Mucosa of stomach (tissue), 1 donor: ENCODE results near the gene PTHLH.

ENCODE experiments used
- H3K27me3 ChIP-seq: one replicate; pipeline ENCODE4 v1.7.0; 2013; ENCODE audit warnings: mild to moderate bottlenecking, low read length; ENCODE audit not compliant: control insufficient read depth, insufficient read depth
- H3K36me3 ChIP-seq: one replicate; pipeline ENCODE4 v1.7.0; 2013; ENCODE audit warnings: low read length; ENCODE audit not compliant: control insufficient read depth, insufficient read depth
- H3K4me1 ChIP-seq: one replicate; pipeline ENCODE4 v1.7.0; 2013; ENCODE audit warnings: mild to moderate bottlenecking, low read length; ENCODE audit not compliant: control insufficient read depth, insufficient read depth
- H3K4me3 ChIP-seq: one replicate; pipeline ENCODE4 v1.7.0; 2013; ENCODE audit warnings: low read length
- H3K9ac ChIP-seq: one replicate; pipeline ENCODE4 v1.7.0; 2013; ENCODE audit warnings: mild to moderate bottlenecking, low read length, moderate library complexity
- H3K9me3 ChIP-seq: one replicate; pipeline ENCODE4 v1.7.0; 2013; ENCODE audit warnings: mild to moderate bottlenecking, low read length, moderate library complexity; ENCODE audit not compliant: control insufficient read depth
- donor health status: Pancreatic carcinoma.

Gene PTHLH

GRCh38 chr12:27971606-27972005 lies 927 bp downstream of the PTHLH start:
- Histone ChIP-seq H3K4me3 (no peak overlapping the region), H3K4me1 (peaks cover 24% of the 10 kb centered on the region), H3K9me3 (no peaks in the 10 kb centered on the region), H3K9ac (peak overlapping the region; percentile 11), H3K36me3 (no peaks in the 10 kb centered on the region), H3K27me3 (peaks cover 84% of the 10 kb centered on the region)

DNA sequence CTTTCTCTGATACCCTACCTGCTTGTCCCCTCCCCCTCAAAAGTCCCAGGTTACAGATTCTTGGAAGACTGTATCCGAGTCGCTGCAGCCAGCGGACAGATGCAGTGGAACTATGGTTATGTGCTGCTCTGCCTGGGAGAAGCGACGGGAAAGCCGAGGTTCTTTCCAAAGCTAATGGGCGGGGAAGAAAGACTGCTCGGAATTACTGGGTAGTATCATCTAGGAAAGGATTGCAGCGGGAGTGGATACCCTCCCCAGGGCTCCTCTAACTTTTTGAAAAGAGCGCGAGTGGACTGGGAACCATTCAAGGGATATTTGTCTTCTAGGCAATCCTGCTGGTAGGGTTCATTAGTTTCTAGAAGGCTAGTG lies 1.4 kb downstream of the PTHLH start:
- Histone ChIP-seq H3K27me3 (peaks cover 81% of the 10 kb centered on the region), H3K9ac (peak overlapping the region; percentile 29), H3K36me3 (no peaks in the 10 kb centered on the region), H3K4me3 (no peak overlapping the region), H3K4me1 (peaks cover 24% of the 10 kb centered on the region), H3K9me3 (no peaks in the 10 kb centered on the region)

- no peaks in the 10 kb centered on the region for H3K9me3 ChIP-seq
- H3K4me1 ChIP-seq = peaks cover 23% of the 10 kb centered on the region
- peaks cover 76% of the 10 kb centered on the region for H3K27me3 ChIP-seq
- no peak overlapping the region for H3K4me3 ChIP-seq
- H3K36me3 ChIP-seq = no peaks in the 10 kb centered on the region
- H3K9ac ChIP-seq = peak overlapping the region; percentile 29
These were observed 2.0 kb downstream of the PTHLH start for GRCh38 chr12:27970401-27971120.

DNA sequence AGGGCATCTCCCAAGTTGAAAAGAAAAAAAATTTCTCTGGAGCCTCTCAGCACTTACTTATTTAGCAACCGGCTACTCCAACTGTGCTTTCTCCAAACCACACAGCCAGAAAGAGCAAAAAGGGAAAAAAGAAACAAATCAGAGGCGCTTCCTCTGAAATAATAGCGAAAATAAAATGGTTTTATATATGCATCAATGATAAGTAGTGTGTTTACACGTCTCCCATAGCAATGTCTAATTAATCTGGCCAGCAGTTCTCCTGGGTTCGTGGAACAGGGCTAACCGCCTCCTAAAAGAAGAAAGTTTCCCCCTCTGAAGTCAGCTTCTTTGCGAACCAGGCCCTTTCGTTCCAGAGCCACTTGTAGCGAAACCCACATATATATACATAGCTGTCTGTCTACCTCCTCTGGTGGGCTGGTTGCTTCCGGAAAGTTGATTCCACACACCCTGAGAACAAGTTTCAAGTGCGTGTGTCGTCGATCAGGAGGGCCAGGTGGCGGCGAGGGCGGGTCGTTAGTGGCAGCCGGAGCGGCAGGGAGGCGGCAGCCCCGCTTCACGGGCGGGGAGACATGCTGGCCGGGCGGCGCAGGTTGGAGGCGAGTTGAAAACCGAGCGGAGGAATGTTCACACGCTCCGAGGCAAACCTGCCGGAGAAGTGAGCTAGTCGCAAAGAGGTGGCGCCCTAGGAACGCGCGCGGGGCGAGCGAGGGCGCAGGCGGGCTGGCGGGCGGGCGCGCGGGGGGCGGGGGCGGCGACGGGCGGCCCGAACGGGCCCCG lies 2.7 kb downstream of the PTHLH start:
- H3K36me3 ChIP-seq = no peaks in the 10 kb centered on the region
- H3K9ac ChIP-seq = peak overlapping the region; percentile 52
- peak overlapping the region; percentile 31 for H3K4me3 ChIP-seq
- peaks cover 72% of the 10 kb centered on the region for H3K27me3 ChIP-seq
- peaks cover 18% of the 10 kb centered on the region for H3K4me1 ChIP-seq
- no peaks in the 10 kb centered on the region for H3K9me3 ChIP-seq

DNA sequence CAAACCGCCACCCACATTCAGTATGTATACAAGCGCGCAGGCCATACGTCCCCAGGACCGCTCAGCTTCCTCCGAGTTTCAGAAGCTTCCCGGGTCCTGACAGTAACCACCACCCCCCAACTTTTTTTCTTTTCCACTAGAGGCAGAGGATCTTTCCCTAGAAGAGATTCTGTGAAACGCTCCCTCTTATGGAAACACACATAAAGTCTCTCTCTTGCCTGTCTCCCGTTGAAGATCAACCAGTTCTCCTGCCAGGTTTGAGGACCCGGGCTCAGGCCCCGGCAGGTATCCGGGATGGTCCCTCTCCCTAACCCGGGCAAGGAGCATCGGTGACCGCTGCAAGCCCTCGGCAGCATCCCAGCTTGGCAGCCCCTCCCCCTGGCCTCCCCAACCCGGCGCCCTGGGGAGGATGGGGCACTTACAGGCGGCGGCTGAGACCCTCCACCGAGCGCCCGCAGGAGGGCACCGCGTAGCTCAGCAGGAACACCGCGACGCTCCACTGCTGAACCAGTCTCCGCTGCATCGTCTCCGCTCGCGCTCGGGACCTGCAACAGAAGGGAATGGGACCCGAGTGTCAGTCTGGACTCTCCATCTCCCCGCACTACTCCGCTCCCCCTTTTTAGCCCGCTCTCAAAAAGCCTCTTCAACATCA lies 3.4 kb downstream of the PTHLH start:
- Histone ChIP-seq H3K4me1 (peaks cover 15% of the 10 kb centered on the region), H3K36me3 (no peaks in the 10 kb centered on the region), H3K27me3 (peaks cover 65% of the 10 kb centered on the region), H3K4me3 (no peak overlapping the region), H3K9me3 (no peaks in the 10 kb centered on the region), H3K9ac (peak overlapping the region; percentile 9)

- Histone ChIP-seq H3K4me1 (peaks cover 15% of the 10 kb centered on the region), H3K9me3 (no peaks in the 10 kb centered on the region), H3K27me3 (peaks cover 60% of the 10 kb centered on the region), H3K4me3 (no peak overlapping the region), H3K36me3 (no peaks in the 10 kb centered on the region), H3K9ac (no peak overlapping the region)
These were observed 4.9 kb downstream of the PTHLH start for GRCh38 chr12:27967551-27968054.

DNA sequence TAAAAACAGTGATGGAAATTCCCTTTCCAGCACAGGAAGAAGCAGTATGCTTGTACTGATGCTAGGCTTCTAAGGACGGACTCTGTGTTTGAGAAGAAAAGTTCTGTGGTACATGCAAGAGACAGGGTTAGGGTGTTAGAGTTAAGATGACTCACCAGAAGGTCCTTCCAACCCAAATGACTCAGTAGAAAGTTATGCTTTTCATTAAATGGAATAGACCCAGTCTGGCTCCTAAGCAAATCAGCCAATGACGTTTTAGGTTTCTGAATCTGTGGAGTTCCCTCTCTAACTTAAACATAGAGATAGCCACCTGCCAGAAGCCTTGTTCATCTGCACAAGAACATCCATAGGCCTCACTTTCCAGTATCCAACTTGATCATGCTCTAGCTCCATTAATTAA lies 5.7 kb downstream of the PTHLH start:
- Histone ChIP-seq H3K36me3 (no peaks in the 10 kb centered on the region), H3K9me3 (no peaks in the 10 kb centered on the region), H3K4me1 (peaks cover 15% of the 10 kb centered on the region), H3K9ac (no peak overlapping the region), H3K27me3 (peaks cover 60% of the 10 kb centered on the region), H3K4me3 (no peak overlapping the region)

DNA sequence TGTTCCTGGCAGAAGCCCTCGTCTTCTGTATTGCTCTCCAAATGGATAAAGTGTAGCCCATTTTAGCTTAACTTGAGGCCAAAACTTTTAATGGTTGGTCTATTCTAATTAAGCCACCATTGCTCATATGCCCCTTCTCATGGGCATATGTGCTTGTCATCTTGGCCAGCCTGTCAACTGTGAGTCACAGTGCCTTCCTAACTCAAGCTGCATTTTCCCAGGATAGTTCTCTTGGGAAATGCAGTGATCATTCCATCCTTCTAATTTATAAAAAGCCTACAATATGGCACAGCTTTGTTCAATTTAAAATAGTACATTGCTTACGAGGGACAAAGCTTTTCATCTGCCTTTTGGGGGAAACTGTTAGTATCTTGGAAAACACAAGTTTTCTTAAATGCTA lies 6.6 kb downstream of the PTHLH start:
- Histone ChIP-seq H3K27me3 (peaks cover 51% of the 10 kb centered on the region), H3K4me1 (peaks cover 14% of the 10 kb centered on the region), H3K36me3 (no peaks in the 10 kb centered on the region)

GRCh38 chr12:27965411-27965810 lies 7.1 kb downstream of the PTHLH start:
- no peaks in the 10 kb centered on the region for H3K36me3 ChIP-seq
- H3K4me1 ChIP-seq = peaks cover 8% of the 10 kb centered on the region
- no peaks in the 10 kb centered on the region for H3K9me3 ChIP-seq
- no peak overlapping the region for H3K9ac ChIP-seq
- peaks cover 45% of the 10 kb centered on the region for H3K27me3 ChIP-seq
- no peak overlapping the region for H3K4me3 ChIP-seq

More for the DNA sequence above, 6.6 kb downstream of the PTHLH start:
- Histone ChIP-seq H3K9me3 (no peaks in the 10 kb centered on the region), H3K9ac (no peak overlapping the region), H3K4me3 (no peak overlapping the region)

DNA sequence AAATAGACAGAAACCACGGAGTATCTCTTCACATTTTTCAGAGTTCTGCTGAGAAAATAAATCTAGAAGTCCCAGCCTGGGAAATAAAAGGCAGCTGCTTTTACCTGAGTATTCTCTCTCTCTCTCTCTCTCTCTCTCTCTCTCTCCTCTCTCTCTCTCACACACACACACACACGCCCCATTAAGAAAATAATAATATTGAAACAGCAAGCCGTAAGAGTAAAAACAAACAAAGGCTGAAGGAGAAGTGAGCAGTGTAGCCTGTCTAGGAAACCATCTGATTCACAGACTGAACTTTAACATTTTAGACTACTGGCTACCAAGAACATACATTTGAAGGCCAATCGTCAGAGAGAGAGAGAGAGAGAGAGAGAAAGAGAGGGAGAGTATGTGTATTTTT lies 8.4 kb downstream of the PTHLH start:
- Histone ChIP-seq H3K27me3 (peaks cover 35% of the 10 kb centered on the region), H3K4me1 (peaks cover under 1% of the 10 kb centered on the region), H3K9ac (no peak overlapping the region), H3K36me3 (no peaks in the 10 kb centered on the region), H3K9me3 (no peaks in the 10 kb centered on the region), H3K4me3 (no peak overlapping the region)

DNA sequence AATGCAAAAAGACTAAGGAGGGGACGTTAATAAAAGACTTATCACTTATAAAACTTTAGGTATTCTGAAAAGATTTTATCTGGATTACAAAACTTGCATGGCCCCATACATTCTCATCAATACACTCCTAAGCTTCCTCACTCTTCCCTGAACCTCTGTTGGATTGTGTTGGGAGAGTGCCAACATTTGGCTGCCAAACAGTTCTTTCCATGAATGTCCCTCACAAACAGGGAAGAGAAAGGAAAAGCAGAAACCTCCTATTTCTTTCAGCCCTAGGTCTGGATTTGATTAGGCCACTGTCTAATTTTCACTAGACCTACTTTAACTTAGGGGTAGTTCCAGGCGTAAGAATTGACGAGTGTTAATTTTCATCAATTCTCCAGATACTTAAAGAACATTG lies 11.7 kb downstream of the PTHLH start:
- H3K27me3 ChIP-seq = peaks cover 14% of the 10 kb centered on the region
- H3K9ac ChIP-seq = no peak overlapping the region
- no peaks in the 10 kb centered on the region for H3K36me3 ChIP-seq
- H3K4me3 ChIP-seq = no peak overlapping the region
- H3K4me1 ChIP-seq = no peaks in the 10 kb centered on the region
- H3K9me3 ChIP-seq = no peaks in the 10 kb centered on the region

DNA sequence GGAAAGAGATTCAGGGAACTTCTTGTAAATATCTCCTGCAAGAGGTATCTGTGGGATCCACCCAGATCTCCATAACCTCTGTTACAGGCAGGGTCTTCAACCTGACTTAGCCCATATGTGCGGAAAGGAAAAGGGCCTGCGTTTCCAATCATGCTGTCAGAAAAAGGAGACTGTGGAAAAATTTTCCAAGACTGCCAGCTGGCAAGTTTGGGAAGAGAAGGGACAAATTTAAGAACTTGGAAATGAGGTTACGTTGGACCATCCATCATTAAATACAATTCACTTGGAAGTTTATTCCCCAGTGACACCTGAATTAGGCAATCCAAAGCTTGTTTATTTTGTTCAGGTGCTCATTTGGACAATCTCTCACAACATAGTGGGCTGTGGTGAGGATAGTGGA lies 13.9 kb downstream of the PTHLH start:
- Histone ChIP-seq H3K4me1 (no peaks in the 10 kb centered on the region), H3K9me3 (no peaks in the 10 kb centered on the region), H3K27me3 (peaks cover 10% of the 10 kb centered on the region), H3K4me3 (no peak overlapping the region), H3K9ac (no peak overlapping the region), H3K36me3 (no peaks in the 10 kb centered on the region)
